T-cell (primary cell): Measurements from ENCODE around the gene DENND2A. TPM values are rescaled to one million over a fixed set of nuclear protein-coding genes. Genes with fewer than 3 reads are reported as not detected.
"Not testable (repeated sequence)": the region's sequence is repeated elsewhere in the genome, so short reads cannot be mapped to it uniquely, and the experiment has no call there.

Experiments used
- ATAC-seq, 4 experiments: fragments of 200-7000 bp in 3 of 4; fragments of 150-1000 bp in 1 of 4; cut with Tn5 transposase; replicated peaks in 1 of 4; 1 replicate in 3 of 4; 2 replicates in 1 of 4; pipeline ENCODE4 v1.10.0; 2021; ENCODE audit warnings: moderate library complexity in 3 of 4, mild to moderate bottlenecking in 2 of 4, moderate number of reproducible peaks in 1 of 4
- CTCF ChIA-PET, 2 donors: fragments of 300-600 bp; sonication (Branson Sonifier 250); formaldehyde crosslinking; loops; one replicate each; lab custom pipeline; 2022; ENCODE audit warnings: antibody characterized with exemption in 2 of 2; lab: Charles Lee
- POLR2A ChIA-PET, 2 donors: fragments of 300-600 bp; sonication (Branson Sonifier 250); formaldehyde crosslinking; loops; one replicate each; lab custom pipeline; 2022; ENCODE audit warnings: antibody characterized with exemption in 2 of 2; lab: Charles Lee
- DNase-seq, 35 experiments: peaks; one replicate each; pipeline versions ENCODE4 v3.0.0 to v3.0.0-alpha.2; 2013 to 2023
- H3K27ac ChIP-seq: one replicate; pipeline ENCODE4 v1.5.1; 2013; ENCODE audit warnings: low read length
- H3K27me3 ChIP-seq, 2 experiments: replicated peaks in 1 of 2; 1 replicate in 1 of 2; 2 replicates in 1 of 2; pipeline versions ENCODE4 v1.6.1 to v1.7.0; 2013; ENCODE audit warnings: low read length in 1 of 2, mixed read lengths in 1 of 2; ENCODE audit not compliant: control insufficient read depth in 2 of 2, insufficient read depth in 2 of 2; ENCODE audit errors: extremely low read depth in 1 of 2
- H3K36me3 ChIP-seq, 2 donors: 1 replicate in 1 of 2; 2 replicates in 1 of 2; pipeline versions ENCODE4 v1.6.1 to v1.7.0; 2013; ENCODE audit warnings: low read length in 1 of 2; ENCODE audit not compliant: control insufficient read depth in 2 of 2, insufficient read depth in 1 of 2; ENCODE audit errors: extremely low read depth in 1 of 2
- H3K4me1 ChIP-seq, 2 experiments: 1 replicate in 1 of 2; 2 replicates in 1 of 2; pipeline versions ENCODE4 v1.6.1 to v1.7.0; 2013; ENCODE audit warnings: low read length in 2 of 2, mixed read lengths in 1 of 2; ENCODE audit not compliant: insufficient read depth in 2 of 2, control insufficient read depth in 1 of 2; ENCODE audit errors: extremely low read depth in 1 of 2
- H3K4me3 ChIP-seq, 2 donors: 1 replicate in 1 of 2; 2 replicates in 1 of 2; pipeline versions ENCODE4 v1.5.1 to v1.7.0; 2013; ENCODE audit warnings: mild to moderate bottlenecking in 2 of 2, low read length in 1 of 2, moderate library complexity in 1 of 2; ENCODE audit not compliant: control insufficient read depth in 1 of 2; ENCODE audit errors: extremely low read depth in 1 of 2
- H3K9me3 ChIP-seq: 2 replicates; pipeline ENCODE4 v1.7.0; 2013
- H3K27ac Mint-ChIP-seq, 2 donors: one replicate each; pipeline ENCODE4 v1.8.0; 2020 to 2021; ENCODE audit warnings: mild to moderate bottlenecking in 2 of 2, mixed read lengths in 2 of 2
- H3K27me3 Mint-ChIP-seq, 2 donors: one replicate each; pipeline ENCODE4 v1.8.0; 2021 to 2022; ENCODE audit warnings: mixed read lengths in 2 of 2
- H3K36me3 Mint-ChIP-seq: one replicate; pipeline ENCODE4 v1.8.0; 2021; ENCODE audit warnings: mixed read lengths
- H3K4me1 Mint-ChIP-seq, 3 donors: one replicate each; pipeline ENCODE4 v1.8.0; 2020 to 2022; ENCODE audit warnings: mixed read lengths in 3 of 3, mild to moderate bottlenecking in 1 of 3
- H3K4me3 Mint-ChIP-seq, 3 donors: one replicate each; pipeline ENCODE4 v1.8.0; 2020 to 2022; ENCODE audit warnings: mild to moderate bottlenecking in 3 of 3, mixed read lengths in 3 of 3, moderate library complexity in 3 of 3
- H3K9me3 Mint-ChIP-seq, 3 donors: one replicate each; pipeline ENCODE4 v1.8.0; 2020 to 2022; ENCODE audit warnings: mixed read lengths in 3 of 3
- WGBS: methylation state at CpG from one replicate; pipeline ENCODE4 v1.1.5; 2013; ENCODE audit warnings: missing lambda C conversion rate; ENCODE audit not compliant: insufficient coverage; 5-methylcytosine and 5-hydroxymethylcytosine counted together
- total RNA-seq, 35 experiments: library from RNA in 6 of 35; stranded (reverse) in 6 of 35; fragments of 120-200 nt in 1 of 35; gene quantifications; one replicate each; pipeline versions ENCODE4 v1.2.1 to v1.2.4 and lab custom pipeline; 2013 to 2026

Gene DENND2A
- total RNA-seq, 5 donors from 2014 or later (not counting 1 experiment from before 2014, with no cell fraction given): 0.09 TPM; not detected in 4

DNA sequence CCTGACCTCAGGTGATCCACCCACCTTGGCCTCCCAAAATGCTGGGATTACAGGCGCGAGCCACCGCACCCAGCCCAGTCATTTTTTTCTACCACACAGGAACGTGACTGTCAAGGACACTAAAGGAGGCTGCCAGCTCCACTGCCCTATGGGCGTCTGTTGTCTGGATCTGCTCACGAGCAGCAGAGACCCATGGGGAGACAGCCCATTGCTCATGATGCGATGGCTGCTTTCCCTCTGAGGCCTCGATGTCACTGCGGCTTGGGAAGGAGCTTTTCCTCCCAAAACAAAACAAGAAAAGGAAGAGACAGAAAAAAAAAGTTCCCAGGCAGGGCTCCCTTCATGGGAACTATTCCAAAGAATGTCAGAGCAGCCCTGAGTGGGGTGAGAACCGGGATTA lies 70.5 kb downstream of the DENND2A start:
- H3K27ac Mint-ChIP-seq: no peak overlapping the region
- H3K9me3 ChIP-seq: no peaks in the 10 kb centered on the region
- H3K36me3 Mint-ChIP-seq: no peaks in the 10 kb centered on the region
- ATAC-seq (no peak), DNase-seq (no peak)
- H3K4me3 Mint-ChIP-seq: no peak overlapping the region
- no peaks in the 10 kb centered on the region for H3K4me1 Mint-ChIP-seq
- peaks cover 0 to 16% of the 10 kb centered on the region in 2 experiments for H3K27me3 ChIP-seq
- no peaks in the 10 kb centered on the region for H3K4me1 ChIP-seq
- no peak overlapping the region for H3K4me3 ChIP-seq
- peaks cover 12 to 15% of the 10 kb centered on the region in 2 donors for H3K27me3 Mint-ChIP-seq
- ChIA-PET CTCF (no interaction called here), POLR2A (no interaction called here)
- no peaks in the 10 kb centered on the region for H3K9me3 Mint-ChIP-seq
- 67% methylated on average over 1 of the region's 10 CpGs for WGBS
- H3K27ac ChIP-seq: no peak overlapping the region
- H3K36me3 ChIP-seq: no peaks in the 10 kb centered on the region

DNA sequence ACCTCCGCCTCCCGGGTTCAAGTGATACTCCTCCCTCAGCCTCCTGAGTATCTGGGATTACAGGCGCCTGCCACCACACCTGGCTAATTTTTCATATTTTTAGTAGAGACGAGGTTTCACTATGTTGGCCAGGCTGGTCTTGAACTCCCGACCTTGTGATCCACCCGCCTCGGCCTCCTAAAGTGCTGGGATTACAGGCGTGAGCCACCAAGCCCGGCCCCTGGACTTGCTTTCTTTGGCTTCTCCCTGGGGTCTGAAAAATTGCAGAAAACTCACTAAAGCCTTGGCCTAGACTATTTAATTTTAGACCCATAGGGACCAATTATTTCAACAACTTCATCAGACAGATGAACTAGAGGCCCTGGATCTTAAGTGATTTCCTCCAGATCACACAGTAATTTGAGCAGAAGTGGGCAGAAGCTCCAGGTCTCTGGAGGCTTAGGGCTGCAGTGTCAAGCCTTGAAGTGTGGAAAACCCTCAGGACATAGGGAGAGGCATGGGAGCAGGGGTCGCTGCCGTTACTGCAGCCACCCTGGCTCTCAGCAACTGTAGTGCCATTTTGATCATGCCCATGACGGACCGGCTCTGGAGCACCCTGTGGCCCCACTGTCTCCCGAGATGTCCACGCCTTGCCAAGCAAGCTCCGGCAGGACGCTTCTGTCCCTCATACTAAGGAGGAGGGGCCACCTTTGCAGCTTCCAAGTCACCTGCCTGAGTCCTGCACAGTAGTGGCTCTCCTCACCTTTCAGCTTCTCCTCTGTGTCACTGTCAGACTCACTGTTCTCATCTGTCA lies 72.4 kb downstream of the DENND2A start:
- CTCF ChIA-PET: no interaction called here
- H3K27me3 Mint-ChIP-seq: peaks cover 5 to 8% of the 10 kb centered on the region in 2 donors
- Histone ChIP-seq H3K36me3 (no peaks in the 10 kb centered on the region), H3K27me3 (peaks cover 0 to 11% of the 10 kb centered on the region in 2 experiments), H3K4me3 (no peak overlapping the region), H3K4me1 (no peaks in the 10 kb centered on the region), H3K9me3 (no peaks in the 10 kb centered on the region), H3K27ac (no peak overlapping the region)
- no peaks in the 10 kb centered on the region for H3K4me1 Mint-ChIP-seq
- H3K4me3 Mint-ChIP-seq: no peak overlapping the region
- 90% methylated on average over 8 of the region's 17 CpGs for WGBS
- POLR2A ChIA-PET: no interaction called here
- ATAC-seq (no peak), DNase-seq (no peak)
- H3K9me3 Mint-ChIP-seq: no peaks in the 10 kb centered on the region
- H3K27ac Mint-ChIP-seq: no peak overlapping the region
- no peaks in the 10 kb centered on the region for H3K36me3 Mint-ChIP-seq

DNA sequence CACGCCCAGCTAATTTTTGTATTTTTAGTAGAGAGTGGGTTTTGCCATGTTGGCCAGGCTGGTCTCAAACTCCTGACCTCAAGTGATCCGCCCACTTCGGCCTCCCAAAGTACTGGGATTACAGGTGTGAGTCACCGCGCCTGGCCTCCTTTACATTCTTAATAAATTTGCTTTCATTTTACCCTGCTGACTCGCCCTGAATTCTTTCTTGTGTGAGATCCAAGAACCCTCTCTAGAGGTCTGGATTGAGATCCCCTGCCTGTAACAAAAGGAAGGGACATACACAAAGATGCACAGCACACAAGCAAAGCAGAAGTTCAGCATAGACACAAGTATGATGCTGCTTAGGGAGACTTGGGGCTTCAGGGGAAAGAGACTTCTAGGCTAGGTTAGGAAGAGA lies 74.4 kb downstream of the DENND2A start:
- H3K27me3 Mint-ChIP-seq, H3K36me3 Mint-ChIP-seq, POLR2A ChIA-PET, H3K36me3 ChIP-seq, H3K27ac Mint-ChIP-seq, H3K4me3 ChIP-seq, H3K4me1 Mint-ChIP-seq, H3K27ac ChIP-seq, H3K9me3 Mint-ChIP-seq, H3K4me3 Mint-ChIP-seq, DNase-seq, H3K4me1 ChIP-seq, H3K9me3 ChIP-seq, ATAC-seq: not testable (repeated sequence)
- H3K27me3 ChIP-seq: peaks cover 0 to 14% of the 10 kb centered on the region in 2 experiments
- CTCF ChIA-PET: interaction anchor here in 1 of 2 donors (0.6 kb wide), 1 partner anchor 457 kb away, joined by 3 read pairs; no protein-coding TSS in a partner anchor
- WGBS: 100% methylated on average over 2 of the region's 6 CpGs

DNA sequence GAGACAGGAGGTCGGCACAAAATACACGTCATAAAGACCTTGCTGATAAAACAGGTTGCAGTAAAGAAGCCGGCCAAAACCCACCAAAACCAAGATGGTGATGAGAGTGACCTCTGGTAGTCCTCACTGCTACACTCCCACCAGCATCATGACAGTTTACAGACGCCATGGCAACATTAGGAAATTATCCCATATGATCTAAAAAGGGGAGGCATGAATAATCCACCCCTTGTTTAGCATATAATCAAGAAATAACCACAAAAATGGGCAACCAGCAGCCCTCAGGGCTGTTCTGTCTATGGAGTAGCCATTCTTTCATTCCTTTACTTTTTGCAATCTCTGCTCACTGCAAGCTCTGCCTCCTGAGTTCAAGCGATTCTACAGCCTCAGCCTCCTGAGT lies 74.9 kb downstream of the DENND2A start:
- 87% methylated on average over 3 of the region's 5 CpGs for WGBS
- H3K27me3 Mint-ChIP-seq, H3K9me3 Mint-ChIP-seq, H3K9me3 ChIP-seq, CTCF ChIA-PET, H3K27ac Mint-ChIP-seq, H3K4me1 ChIP-seq, H3K36me3 Mint-ChIP-seq, H3K36me3 ChIP-seq, H3K4me1 Mint-ChIP-seq, H3K4me3 ChIP-seq, POLR2A ChIA-PET, H3K4me3 Mint-ChIP-seq, DNase-seq, H3K27ac ChIP-seq, ATAC-seq: not testable (repeated sequence)
- peaks cover 0 to 14% of the 10 kb centered on the region in 2 experiments for H3K27me3 ChIP-seq

DNA sequence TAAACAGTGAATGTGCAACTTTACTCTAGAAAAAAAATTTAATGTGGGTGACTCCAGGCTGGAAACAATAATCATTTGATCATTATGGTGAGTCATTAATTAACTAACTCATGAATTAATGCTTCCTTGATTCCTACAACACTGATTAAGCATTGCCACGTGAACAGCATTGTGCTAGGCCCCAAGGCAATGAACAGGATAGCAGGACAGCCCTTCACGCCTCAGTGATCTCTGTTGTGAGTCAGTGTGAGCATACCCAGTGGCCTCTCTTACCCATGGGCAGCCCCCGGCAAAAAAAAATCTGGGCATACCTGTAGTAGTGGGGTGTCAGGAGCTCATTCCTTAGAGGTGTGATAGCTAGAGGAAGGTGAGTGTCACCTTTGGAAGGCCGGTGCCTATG lies 76.0 kb downstream of the DENND2A start:
- Mint-ChIP-seq H3K27ac (no peak overlapping the region), H3K36me3 (no peaks in the 10 kb centered on the region), H3K4me3 (no peak overlapping the region), H3K4me1 (no peaks in the 10 kb centered on the region), H3K27me3 (peaks cover 0 to 3% of the 10 kb centered on the region in 2 donors), H3K9me3 (no peaks in the 10 kb centered on the region)
- Histone ChIP-seq H3K4me3 (no peak overlapping the region), H3K27me3 (peaks cover 0 to 4% of the 10 kb centered on the region in 2 experiments), H3K9me3 (no peaks in the 10 kb centered on the region), H3K36me3 (no peaks in the 10 kb centered on the region), H3K27ac (no peak overlapping the region), H3K4me1 (no peaks in the 10 kb centered on the region)
- DNase-seq (no peak), ATAC-seq (no peak)
- WGBS: no CpG with 5 or more reads among the region's 4 CpGs
- POLR2A ChIA-PET: interaction anchor here in 1 of 2 donors (0.6 kb wide), 1 partner anchor 51 kb away, joined by 5 read pairs; no protein-coding TSS in a partner anchor
- CTCF ChIA-PET: no interaction called here

DNA sequence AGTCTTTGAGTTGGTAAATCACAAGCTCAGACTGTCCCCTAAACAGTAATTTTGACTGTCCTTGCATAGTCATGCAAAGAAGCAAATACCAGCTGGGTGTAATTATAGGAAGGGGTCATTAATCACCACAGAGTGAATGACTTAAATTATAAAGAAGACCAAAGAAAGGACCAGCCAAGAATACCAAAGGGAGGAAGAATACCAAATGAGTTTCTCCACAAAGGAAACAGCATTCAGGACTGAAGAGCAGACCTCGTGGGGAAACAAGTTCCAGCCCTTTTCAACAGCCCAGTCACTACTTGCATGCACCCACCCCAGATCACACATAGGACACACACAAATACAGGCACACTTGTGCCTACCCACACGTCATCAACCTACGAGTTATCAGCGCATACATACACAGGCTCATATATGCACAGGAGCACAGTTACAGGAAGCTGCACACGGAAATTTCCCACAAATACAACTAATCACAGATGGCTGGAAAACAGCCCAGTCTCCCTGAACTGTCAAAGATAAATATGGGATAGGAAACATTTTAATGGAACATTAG lies 77.6 kb downstream of the DENND2A start:
- Histone ChIP-seq H3K36me3 (no peaks in the 10 kb centered on the region), H3K27me3 (peaks cover 0 to 9% of the 10 kb centered on the region in 2 experiments), H3K4me3 (no peak overlapping the region), H3K9me3 (no peaks in the 10 kb centered on the region), H3K4me1 (no peaks in the 10 kb centered on the region), H3K27ac (no peak overlapping the region)
- WGBS: 75% methylated on average over 4 of the region's 5 CpGs
- Mint-ChIP-seq H3K27me3 (peaks cover 3 to 5% of the 10 kb centered on the region in 2 donors), H3K27ac (no peak overlapping the region), H3K4me1 (no peaks in the 10 kb centered on the region), H3K36me3 (no peaks in the 10 kb centered on the region), H3K4me3 (no peak overlapping the region), H3K9me3 (no peaks in the 10 kb centered on the region)
- ChIA-PET CTCF (interaction anchor here in 1 of 2 donors (0.5 kb wide), 1 partner anchor 38 kb away, joined by 4 read pairs; no protein-coding TSS in a partner anchor), POLR2A (no interaction called here)
- DNase-seq (no peak), ATAC-seq (no peak)
